Measurements from ENCODE around the gene PLOD2. TPM values are rescaled to one million over a fixed set of nuclear protein-coding genes. Genes with fewer than 3 reads are reported as not detected.

The PLOD2 gene
- total RNA-seq, 4 donors from 2014 or later = 2.0 to 6.5 (median 4.1) TPM

DNA sequence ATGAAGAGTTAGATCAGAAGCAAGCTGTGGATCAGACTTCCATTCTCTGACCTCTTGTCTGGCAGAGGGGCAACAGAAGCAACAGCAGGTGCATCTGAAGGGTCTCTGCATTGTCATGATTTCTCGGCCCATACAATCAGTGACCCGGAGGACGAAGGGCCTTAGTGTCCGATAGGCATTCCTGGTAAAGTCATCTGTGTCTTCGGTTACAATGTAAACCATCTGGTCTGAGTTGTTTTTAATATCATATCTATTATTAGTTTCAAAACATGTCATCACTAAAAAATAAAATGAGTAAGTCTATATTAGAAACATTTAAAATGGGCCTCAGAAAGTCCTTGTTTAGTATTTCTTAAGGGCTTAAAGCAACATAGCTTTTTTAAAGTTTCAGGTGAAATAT, 38.8 kb upstream of the PLOD2 start:
- ATAC-seq = no peak

DNA sequence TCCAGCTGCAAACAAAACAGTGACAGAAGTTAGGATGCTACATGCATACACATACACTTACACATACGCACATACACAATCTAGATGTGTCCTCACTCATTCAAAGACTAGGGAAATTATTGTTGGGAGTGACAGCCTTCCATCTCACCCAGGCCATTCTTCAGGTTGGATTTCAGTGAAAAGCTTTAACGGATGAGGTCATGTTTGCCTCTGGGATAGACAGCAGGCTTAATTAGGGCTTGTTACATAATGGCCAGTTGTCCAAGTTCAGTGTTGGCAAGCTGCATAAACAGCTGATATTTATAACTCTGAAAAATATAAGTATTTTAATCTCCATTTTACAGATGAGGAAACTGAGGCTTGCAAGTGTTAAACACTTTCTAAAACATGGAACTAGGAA, 35.8 kb upstream of the PLOD2 start:
- no peak for TF ChIP-seq POLR2A (IDR thresholded peaks at IDR 0.05)
- TF ChIP-seq, protein P1, sequence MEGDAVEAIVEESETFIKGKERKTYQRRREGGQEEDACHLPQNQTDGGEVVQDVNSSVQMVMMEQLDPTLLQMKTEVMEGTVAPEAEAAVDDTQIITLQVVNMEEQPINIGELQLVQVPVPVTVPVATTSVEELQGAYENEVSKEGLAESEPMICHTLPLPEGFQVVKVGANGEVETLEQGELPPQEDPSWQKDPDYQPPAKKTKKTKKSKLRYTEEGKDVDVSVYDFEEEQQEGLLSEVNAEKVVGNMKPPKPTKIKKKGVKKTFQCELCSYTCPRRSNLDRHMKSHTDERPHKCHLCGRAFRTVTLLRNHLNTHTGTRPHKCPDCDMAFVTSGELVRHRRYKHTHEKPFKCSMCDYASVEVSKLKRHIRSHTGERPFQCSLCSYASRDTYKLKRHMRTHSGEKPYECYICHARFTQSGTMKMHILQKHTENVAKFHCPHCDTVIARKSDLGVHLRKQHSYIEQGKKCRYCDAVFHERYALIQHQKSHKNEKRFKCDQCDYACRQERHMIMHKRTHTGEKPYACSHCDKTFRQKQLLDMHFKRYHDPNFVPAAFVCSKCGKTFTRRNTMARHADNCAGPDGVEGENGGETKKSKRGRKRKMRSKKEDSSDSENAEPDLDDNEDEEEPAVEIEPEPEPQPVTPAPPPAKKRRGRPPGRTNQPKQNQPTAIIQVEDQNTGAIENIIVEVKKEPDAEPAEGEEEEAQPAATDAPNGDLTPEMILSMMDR (IDR thresholded peaks at IDR 0.05 in 4 of 5, conservative IDR thresholded peaks at IDR 0.05 in 1 of 5) = no peak
- Histone ChIP-seq H3K4me3 (no peak overlapping the region), H3K4me1 (peaks cover 15 to 21% of the 10 kb centered on the region in 2 donors), H3K9me3 (no peaks in the 10 kb centered on the region), H3K27me3 (no peaks in the 10 kb centered on the region), H3K27ac (no peak overlapping the region), H3K36me3 (no peaks in the 10 kb centered on the region)
- no peak for ATAC-seq
- in situ Hi-C loops (cut with MboI; ENCODE audit: low sequenced_read_pairs in 4 of 4) (loop anchor here in 1 of 4 donors (10.0 kb wide), 1 partner anchor 142 kb away; no protein-coding TSS in a partner anchor), intact Hi-C loops (cut with DNase I; ENCODE audit: low total_unique reads) (no loop called here)
- DNase-seq = no peak

More for the DNA sequence above, 38.8 kb upstream of the PLOD2 start:
- Histone ChIP-seq H3K4me1 (peaks cover 15 to 21% of the 10 kb centered on the region in 2 donors), H3K9me3 (no peaks in the 10 kb centered on the region), H3K36me3 (no peaks in the 10 kb centered on the region), H3K27ac (no peak overlapping the region), H3K27me3 (no peaks in the 10 kb centered on the region), H3K4me3 (no peak overlapping the region)
- no peak for TF ChIP-seq POLR2A (IDR thresholded peaks at IDR 0.05)
- TF ChIP-seq, protein P1 (IDR thresholded peaks at IDR 0.05 in 4 of 5, conservative IDR thresholded peaks at IDR 0.05 in 1 of 5) = no peak
- in situ Hi-C loops (cut with MboI; ENCODE audit: low sequenced_read_pairs in 4 of 4) = loop anchor here in 3 of 4 donors (10.0 to 25.0 kb wide), 2 partner anchors 145 to 388 kb away; no protein-coding TSS in a partner anchor
- no peak for DNase-seq
- intact Hi-C loops (cut with DNase I; ENCODE audit: low total_unique reads) = no loop called here

DNA sequence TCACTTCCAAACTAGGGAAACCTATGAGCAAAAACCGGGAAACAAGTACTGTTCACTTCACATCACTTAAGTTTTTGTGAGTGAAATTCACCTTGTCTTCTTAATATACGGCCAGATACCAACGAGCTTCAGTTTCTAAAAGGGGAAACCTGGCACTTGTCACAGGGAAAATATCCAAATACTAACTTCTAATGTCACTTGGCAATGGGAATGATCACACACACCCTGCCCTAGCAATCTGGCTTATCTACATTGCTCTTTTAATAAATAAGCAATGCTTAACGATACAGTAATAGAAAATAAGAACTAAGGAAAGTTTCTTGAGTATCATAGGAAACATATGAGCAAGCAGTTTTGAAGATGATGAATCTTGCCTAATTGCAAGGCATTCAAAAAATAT, 34.6 kb upstream of the PLOD2 start:
- Histone ChIP-seq H3K36me3 (no peaks in the 10 kb centered on the region), H3K27me3 (no peaks in the 10 kb centered on the region), H3K4me1 (peaks cover 15 to 21% of the 10 kb centered on the region in 2 donors), H3K4me3 (no peak overlapping the region), H3K27ac (no peak overlapping the region), H3K9me3 (no peaks in the 10 kb centered on the region)
- TF ChIP-seq, protein P1 (IDR thresholded peaks at IDR 0.05 in 4 of 5, conservative IDR thresholded peaks at IDR 0.05 in 1 of 5) = no peak
- TF ChIP-seq POLR2A (IDR thresholded peaks at IDR 0.05) = no peak
- no peak for DNase-seq
- intact Hi-C loops (cut with DNase I; ENCODE audit: low total_unique reads) (no loop called here), in situ Hi-C loops (cut with MboI; ENCODE audit: low sequenced_read_pairs in 4 of 4) (loop anchor here in 1 of 4 donors (10.0 kb wide), 1 partner anchor 141 kb away; no protein-coding TSS in a partner anchor)
- ATAC-seq = no peak

DNA sequence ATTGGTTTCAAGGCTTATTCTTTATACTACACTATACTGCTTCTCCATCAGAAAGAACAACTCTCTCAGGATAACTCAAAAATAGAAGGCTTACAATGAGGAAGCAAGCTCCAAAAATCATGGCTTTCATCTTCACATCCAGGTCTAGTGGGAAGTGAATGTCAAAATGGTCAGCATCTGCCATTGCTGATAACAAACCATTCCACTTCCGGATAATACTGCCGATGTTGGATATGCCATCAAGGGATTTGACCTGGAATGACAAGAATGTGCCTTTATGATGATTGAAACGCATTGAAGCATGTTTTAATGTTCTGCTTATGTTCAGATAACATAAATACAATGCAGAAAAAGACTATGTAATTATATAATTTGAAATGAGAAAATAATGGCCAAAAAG, 34.0 kb upstream of the PLOD2 start:
- in situ Hi-C loops (cut with MboI; ENCODE audit: low sequenced_read_pairs in 4 of 4) = loop anchor here in 1 of 4 donors (10.0 kb wide), 1 partner anchor 140 kb away; no protein-coding TSS in a partner anchor
- intact Hi-C loops (cut with DNase I; ENCODE audit: low total_unique reads) = no loop called here
- DNase-seq (no peak), ATAC-seq (no peak)
- peaks cover 15 to 18% of the 10 kb centered on the region in 2 donors for H3K4me1 ChIP-seq
- no peaks in the 10 kb centered on the region for H3K36me3 ChIP-seq
- H3K9me3 ChIP-seq = no peaks in the 10 kb centered on the region
- H3K27ac ChIP-seq = no peak overlapping the region
- no peaks in the 10 kb centered on the region for H3K27me3 ChIP-seq
- TF ChIP-seq POLR2A (IDR thresholded peaks at IDR 0.05) = no peak
- TF ChIP-seq, protein P1 (IDR thresholded peaks at IDR 0.05 in 4 of 5, conservative IDR thresholded peaks at IDR 0.05 in 1 of 5) = no peak
- H3K4me3 ChIP-seq = no peak overlapping the region

DNA sequence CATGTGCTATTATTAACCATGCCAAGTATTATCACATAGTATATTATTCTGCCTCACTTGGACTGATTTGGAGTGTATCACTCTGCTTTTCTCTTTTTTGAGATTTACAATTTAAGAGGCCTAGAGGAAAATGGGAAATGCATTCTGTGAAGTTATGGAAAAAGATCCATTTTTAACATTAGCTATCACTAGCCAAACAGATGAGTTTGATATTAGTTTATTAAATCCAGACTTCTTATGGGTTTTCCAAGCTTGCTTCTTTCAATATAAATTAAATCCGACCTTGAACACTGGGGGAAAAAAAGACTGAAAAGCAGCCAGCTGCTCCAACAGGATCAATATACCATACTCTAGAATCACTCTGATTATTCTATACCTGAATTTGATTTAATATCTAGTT, 30.1 kb upstream of the PLOD2 start:
- in situ Hi-C loops (cut with MboI; ENCODE audit: low sequenced_read_pairs in 4 of 4) = loop anchor here in 1 of 4 donors (10.0 kb wide), 1 partner anchor 136 kb away; no protein-coding TSS in a partner anchor
- Histone ChIP-seq H3K9me3 (no peaks in the 10 kb centered on the region), H3K4me1 (peaks cover 8 to 11% of the 10 kb centered on the region in 2 donors), H3K27me3 (no peaks in the 10 kb centered on the region), H3K36me3 (no peaks in the 10 kb centered on the region), H3K4me3 (no peak overlapping the region), H3K27ac (no peak overlapping the region)
- intact Hi-C loops (cut with DNase I; ENCODE audit: low total_unique reads) = no loop called here
- DNase-seq (no peak), ATAC-seq (no peak)
- no peak for TF ChIP-seq POLR2A (IDR thresholded peaks at IDR 0.05)
- TF ChIP-seq, protein P1 (IDR thresholded peaks at IDR 0.05 in 4 of 5, conservative IDR thresholded peaks at IDR 0.05 in 1 of 5) = no peak

Measured in gastrocnemius medialis (tissue), 4 donors.